ENCODE results near the gene TRAF5.

- TF ChIP-seq CTCF (IDR thresholded peaks at IDR 0.05; ENCODE audit: borderline replicate concordance, extremely low read depth, low read length, poor library complexity, severe bottlenecking) (no peak), EZH2 (IDR thresholded peaks at IDR 0.05; ENCODE audit: borderline replicate concordance, low read depth, low read length, severe bottlenecking) (no peak)
Observed at GRCh38 chr1:211415700-211416099, 89.1 kb downstream of the TRAF5 start.
